IPS-18c (cell line): ENCODE data around the gene ACER1.
"Not testable (repeated sequence)": the region's sequence is repeated elsewhere in the genome, so short reads cannot be mapped to it uniquely, and the experiment has no call there.

ENCODE experiments used
- H3K4me3 ChIP-seq: 2 replicates; pipeline ENCODE4 v1.7.0; 2013; ENCODE audit warnings: low read depth, mild to moderate bottlenecking, low read length, moderate library complexity; ENCODE audit not compliant: insufficient read depth
- H3K9me3 ChIP-seq: one replicate; pipeline ENCODE4 v1.6.1; 2013; ENCODE audit warnings: mild to moderate bottlenecking, low read length, moderate library complexity; ENCODE audit not compliant: control insufficient read depth, insufficient read depth

The ACER1 gene

GRCh38 chr19:6319376-6319775, 14.0 kb downstream of the ACER1 start:
- no peak overlapping the region for H3K4me3 ChIP-seq
- peaks cover 6% of the 10 kb centered on the region for H3K9me3 ChIP-seq

GRCh38 chr19:6318772-6319171, 14.6 kb downstream of the ACER1 start:
- Histone ChIP-seq H3K9me3 (peaks cover 6% of the 10 kb centered on the region), H3K4me3 (no peak overlapping the region)

- not testable (repeated sequence) for H3K4me3 ChIP-seq, H3K9me3 ChIP-seq
These were observed 17.8 kb downstream of the ACER1 start for GRCh38 chr19:6315646-6316045.

GRCh38 chr19:6313398-6313969, 19.9 kb downstream of the ACER1 start:
- Histone ChIP-seq H3K4me3 (no peak overlapping the region), H3K9me3 (peaks cover 3% of the 10 kb centered on the region)

- Histone ChIP-seq H3K4me3 (no peak overlapping the region), H3K9me3 (peaks cover 3% of the 10 kb centered on the region)
These were observed 21.4 kb downstream of the ACER1 start for GRCh38 chr19:6312018-6312417.

- peaks cover 15% of the 10 kb centered on the region for H3K9me3 ChIP-seq
These were observed 35.0 kb downstream of the ACER1 start for GRCh38 chr19:6298413-6298812.

GRCh38 chr19:6297202-6297601, 36.2 kb downstream of the ACER1 start:
- peaks cover 24% of the 10 kb centered on the region for H3K9me3 ChIP-seq
- no peak overlapping the region for H3K4me3 ChIP-seq

More at GRCh38 chr19:6298413-6298812, 35.0 kb downstream of the ACER1 start:
- no peak overlapping the region for H3K4me3 ChIP-seq

- H3K9me3 ChIP-seq = peaks cover 25% of the 10 kb centered on the region
These were observed 41.4 kb downstream of the ACER1 start for GRCh38 chr19:6292006-6292405.

GRCh38 chr19:6288737-6289136, 44.7 kb downstream of the ACER1 start:
- Histone ChIP-seq H3K4me3 (no peak overlapping the region), H3K9me3 (peaks cover 29% of the 10 kb centered on the region)

More at GRCh38 chr19:6292006-6292405, 41.4 kb downstream of the ACER1 start:
- H3K4me3 ChIP-seq = peak overlapping the region; percentile 3; the same call in 1 of the 2 replicates

- Histone ChIP-seq H3K9me3 (peaks cover 17% of the 10 kb centered on the region), H3K4me3 (no peak overlapping the region)
These were observed 46.0 kb downstream of the ACER1 start for GRCh38 chr19:6287269-6287885.

- Histone ChIP-seq H3K4me3 (no peak overlapping the region; the same call in 1 of the 2 replicates), H3K9me3 (peaks cover 17% of the 10 kb centered on the region)
These were observed 46.7 kb downstream of the ACER1 start for GRCh38 chr19:6286676-6287075.

- H3K9me3 ChIP-seq = peaks cover 15% of the 10 kb centered on the region
- H3K4me3 ChIP-seq = not testable (repeated sequence)
These were observed 51.0 kb downstream of the ACER1 start for GRCh38 chr19:6282393-6282792.

- H3K9me3 ChIP-seq = peaks cover 3% of the 10 kb centered on the region
- peak within 1 kb of the TSS; percentile 82 for H3K4me3 ChIP-seq
These were observed 53.4 kb downstream of the ACER1 start, which contains the start of gene MLLT1 for GRCh38 chr19:6279931-6280591. Gene MLLT1 (minus strand): TSS chr19:6279975. CDS start chr19:6279784, 191 bp downstream.

- peak overlapping the region; percentile 82 for H3K4me3 ChIP-seq
- peaks cover 3% of the 10 kb centered on the region for H3K9me3 ChIP-seq
These were observed 53.8 kb downstream of the ACER1 start for GRCh38 chr19:6279620-6279930.

- peak overlapping the region; percentile 82 for H3K4me3 ChIP-seq
- peaks cover 3% of the 10 kb centered on the region for H3K9me3 ChIP-seq
These were observed 54.4 kb downstream of the ACER1 start for GRCh38 chr19:6278740-6279619.

GRCh38 chr19:6278051-6278450, 55.4 kb downstream of the ACER1 start:
- no peak overlapping the region for H3K4me3 ChIP-seq
- peaks cover 3% of the 10 kb centered on the region for H3K9me3 ChIP-seq

- Histone ChIP-seq H3K9me3 (peaks cover 3% of the 10 kb centered on the region), H3K4me3 (no peak overlapping the region; the same call in 1 of the 2 replicates)
These were observed 57.0 kb downstream of the ACER1 start for GRCh38 chr19:6276447-6276846.
